ENCODE results near the gene TMX2. TPM values are rescaled to one million over a fixed set of nuclear protein-coding genes. Genes with fewer than 3 reads are reported as not detected.

Gene TMX2
- total RNA-seq, 1 experiment from 2014 or later = 91.3 TPM

- Histone ChIP-seq H3K18ac (ENCODE audit: insufficient read length, low read depth, low read length) (no peak overlapping the region), H4K20me1 (ENCODE audit: control insufficient read depth, insufficient read depth, insufficient read length) (no peaks in the 10 kb centered on the region), H3K14ac (ENCODE audit: insufficient read depth, low read length) (no peak overlapping the region), H2BK20ac (ENCODE audit: low read depth, low read length, poor library complexity, severe bottlenecking) (no peak overlapping the region), H3K79me1 (ENCODE audit: insufficient read depth, low read depth, low read length, poor library complexity, severe bottlenecking) (peaks cover 11% of the 10 kb centered on the region), H2BK120ac (ENCODE audit: low read depth, low read length, poor library complexity, severe bottlenecking) (no peak overlapping the region), H3K56ac (ENCODE audit: insufficient read length, low read depth, low read length) (no peak overlapping the region), H3K9ac (ENCODE audit: extremely low read depth, insufficient read length, low read length) (no peak overlapping the region), H3K9me3 (ENCODE audit: control insufficient read depth, low read depth, low read length) (no peaks in the 10 kb centered on the region), H2BK15ac (ENCODE audit: low read depth, low read length) (no peak overlapping the region), H2AFZ (ENCODE audit: low read length) (no peak overlapping the region), H3K4me1 (ENCODE audit: insufficient read depth, low read length) (no peaks in the 10 kb centered on the region; the same call in 1 of the 2 replicates), H3T11ph (ENCODE audit: low read length) (no peak overlapping the region), H3K23me2 (ENCODE audit: insufficient read length, low read depth, low read length, poor library complexity, severe bottlenecking) (no peaks in the 10 kb centered on the region), H2BK5ac (ENCODE audit: insufficient read length, low read length) (no peak overlapping the region), H2BK12ac (ENCODE audit: insufficient read length, low read depth, low read length) (no peak overlapping the region), H3K23ac (ENCODE audit: insufficient read length, low read depth, low read length) (no peak overlapping the region), H4K91ac (ENCODE audit: insufficient read length, low read depth, low read length) (no peak overlapping the region), H3K4ac (ENCODE audit: low read depth, low read length) (no peak overlapping the region), H3K79me2 (ENCODE audit: insufficient read depth, low read length) (peaks cover 11% of the 10 kb centered on the region; the same call in 1 of the 2 replicates), H3K4me2 (ENCODE audit: insufficient read depth, insufficient read length, low read length) (no peak overlapping the region), H3K27ac (ENCODE audit: insufficient read length, low read depth, low read length) (no peak overlapping the region), H3K27me3 (ENCODE audit: insufficient read depth, low read length) (no peaks in the 10 kb centered on the region), H2AK5ac (ENCODE audit: insufficient read length, low read length) (no peak overlapping the region), H4K5ac (ENCODE audit: insufficient read length, low read depth, low read length) (no peak overlapping the region), H4K8ac (replicated peaks; ENCODE audit: insufficient read length, low read depth, low read length) (no peak overlapping the region)
- H3K4me3 Mint-ChIP-seq = no peak overlapping the region
- H3K9me3 Mint-ChIP-seq = no peaks in the 10 kb centered on the region; a peak in 2 of 5 replicates
- TF ChIP-seq, protein P1, sequence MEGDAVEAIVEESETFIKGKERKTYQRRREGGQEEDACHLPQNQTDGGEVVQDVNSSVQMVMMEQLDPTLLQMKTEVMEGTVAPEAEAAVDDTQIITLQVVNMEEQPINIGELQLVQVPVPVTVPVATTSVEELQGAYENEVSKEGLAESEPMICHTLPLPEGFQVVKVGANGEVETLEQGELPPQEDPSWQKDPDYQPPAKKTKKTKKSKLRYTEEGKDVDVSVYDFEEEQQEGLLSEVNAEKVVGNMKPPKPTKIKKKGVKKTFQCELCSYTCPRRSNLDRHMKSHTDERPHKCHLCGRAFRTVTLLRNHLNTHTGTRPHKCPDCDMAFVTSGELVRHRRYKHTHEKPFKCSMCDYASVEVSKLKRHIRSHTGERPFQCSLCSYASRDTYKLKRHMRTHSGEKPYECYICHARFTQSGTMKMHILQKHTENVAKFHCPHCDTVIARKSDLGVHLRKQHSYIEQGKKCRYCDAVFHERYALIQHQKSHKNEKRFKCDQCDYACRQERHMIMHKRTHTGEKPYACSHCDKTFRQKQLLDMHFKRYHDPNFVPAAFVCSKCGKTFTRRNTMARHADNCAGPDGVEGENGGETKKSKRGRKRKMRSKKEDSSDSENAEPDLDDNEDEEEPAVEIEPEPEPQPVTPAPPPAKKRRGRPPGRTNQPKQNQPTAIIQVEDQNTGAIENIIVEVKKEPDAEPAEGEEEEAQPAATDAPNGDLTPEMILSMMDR (conservative IDR thresholded peaks at IDR 0.05) = no peak
- H3K27me3 Mint-ChIP-seq (ENCODE audit: low read depth) = no peaks in the 10 kb centered on the region
- H3K36me3 Mint-ChIP-seq (ENCODE audit: insufficient read depth in 1 of 3, low read depth in 3 of 3) = peaks cover 25 to 65% (median 44%) of the 10 kb centered on the region in 3 experiments
- no CpG with 5 or more reads among the region's 3 CpGs for WGBS (ENCODE audit: extremely low coverage, insufficient read length, low lambda C conversion rate)
- DNase-seq = no peak
- H3K4me1 Mint-ChIP-seq = peaks cover 28 to 42% of the 10 kb centered on the region in 2 experiments
- H3K27ac Mint-ChIP-seq = no peak overlapping the region; a peak in 1 of 7 replicates
These were observed 37.0 kb upstream of the TMX2 start for GRCh38 chr11:57675176-57675941.

All from H9 (cell line).